ENCODE data around the gene AIFM1.

Gene AIFM1

GRCh38 chrX:130090364-130090763 is 75.3 kb downstream of the AIFM1 start:
- no peak for DNase-seq

- peak; percentile 77 for DNase-seq
Measured at GRCh38 chrX:130086447-130087206, 79.0 kb downstream of the AIFM1 start.

GRCh38 chrX:130085551-130086446 is 79.8 kb downstream of the AIFM1 start:
- no peak for DNase-seq

GRCh38 chrX:130084631-130085237 is 80.9 kb downstream of the AIFM1 start:
- DNase-seq, result no peak

GRCh38 chrX:130083656-130084382 is 81.8 kb downstream of the AIFM1 start:
- DNase-seq, result no peak

- DNase-seq, result no peak
Measured at GRCh38 chrX:130083107-130083490, 82.5 kb downstream of the AIFM1 start.

GRCh38 chrX:130082244-130083106 is 83.2 kb downstream of the AIFM1 start:
- peak; percentile 82 for DNase-seq

- DNase-seq, result no peak
Measured at GRCh38 chrX:130081421-130082045, 84.1 kb downstream of the AIFM1 start.

GRCh38 chrX:130080791-130081367 is 84.8 kb downstream of the AIFM1 start:
- no peak for DNase-seq

- peak; percentile 58 for DNase-seq
Measured at GRCh38 chrX:130079824-130080406, 85.7 kb downstream of the AIFM1 start.
